Measurements from ENCODE around the gene PLCL2.

DNA sequence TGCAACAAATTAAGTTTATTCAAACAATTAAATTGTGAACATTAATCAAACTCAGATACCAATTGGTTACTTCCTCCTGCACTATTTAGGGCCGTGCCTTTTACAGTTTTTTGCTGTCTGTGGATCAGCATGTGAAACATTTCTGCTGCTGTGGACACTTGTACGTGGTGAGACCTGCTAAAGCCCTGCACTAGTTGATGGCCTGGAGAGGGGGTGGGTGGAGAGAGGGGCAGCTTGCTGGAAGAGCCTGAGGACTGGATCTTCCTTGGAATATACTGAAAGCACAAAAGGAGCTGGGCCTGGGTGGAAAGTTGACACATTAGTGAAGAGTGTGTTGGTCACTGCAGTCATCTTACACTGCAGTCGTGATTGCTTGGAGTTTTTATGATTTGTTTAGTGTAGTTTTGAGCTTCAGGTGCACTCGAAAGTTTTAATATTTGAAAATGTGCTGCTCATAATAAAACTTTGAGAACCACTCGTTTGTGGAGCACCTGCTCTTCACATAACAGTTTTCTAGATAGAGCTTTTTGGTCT, 11.4 kb downstream of the PLCL2 start:
- TF ChIP-seq, protein P1, sequence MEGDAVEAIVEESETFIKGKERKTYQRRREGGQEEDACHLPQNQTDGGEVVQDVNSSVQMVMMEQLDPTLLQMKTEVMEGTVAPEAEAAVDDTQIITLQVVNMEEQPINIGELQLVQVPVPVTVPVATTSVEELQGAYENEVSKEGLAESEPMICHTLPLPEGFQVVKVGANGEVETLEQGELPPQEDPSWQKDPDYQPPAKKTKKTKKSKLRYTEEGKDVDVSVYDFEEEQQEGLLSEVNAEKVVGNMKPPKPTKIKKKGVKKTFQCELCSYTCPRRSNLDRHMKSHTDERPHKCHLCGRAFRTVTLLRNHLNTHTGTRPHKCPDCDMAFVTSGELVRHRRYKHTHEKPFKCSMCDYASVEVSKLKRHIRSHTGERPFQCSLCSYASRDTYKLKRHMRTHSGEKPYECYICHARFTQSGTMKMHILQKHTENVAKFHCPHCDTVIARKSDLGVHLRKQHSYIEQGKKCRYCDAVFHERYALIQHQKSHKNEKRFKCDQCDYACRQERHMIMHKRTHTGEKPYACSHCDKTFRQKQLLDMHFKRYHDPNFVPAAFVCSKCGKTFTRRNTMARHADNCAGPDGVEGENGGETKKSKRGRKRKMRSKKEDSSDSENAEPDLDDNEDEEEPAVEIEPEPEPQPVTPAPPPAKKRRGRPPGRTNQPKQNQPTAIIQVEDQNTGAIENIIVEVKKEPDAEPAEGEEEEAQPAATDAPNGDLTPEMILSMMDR (IDR thresholded peaks at IDR 0.05; ENCODE audit: low read depth, low read length, missing input control): no peak
- TF ChIP-seq HNF4A (conservative IDR thresholded peaks at IDR 0.05) (no peak), RAD21 (IDR thresholded peaks at IDR 0.05) (no peak)
- TF ChIP-seq, protein P2, sequence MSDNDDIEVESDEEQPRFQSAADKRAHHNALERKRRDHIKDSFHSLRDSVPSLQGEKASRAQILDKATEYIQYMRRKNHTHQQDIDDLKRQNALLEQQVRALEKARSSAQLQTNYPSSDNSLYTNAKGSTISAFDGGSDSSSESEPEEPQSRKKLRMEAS (IDR thresholded peaks at IDR 0.05): no peak
